A673 (cell line): ENCODE results near the gene TTC16. TPM values are rescaled to one million over a fixed set of nuclear protein-coding genes. Genes with fewer than 3 reads are reported as not detected.

Source experiments
- BruUV-seq: library from RNA; stranded (reverse); fragments of 400-500 nt; replicated peaks from 2 replicates; lab custom pipeline; 2021; lab: Mats Ljungman, UMichigan
- CTCF ChIA-PET: fragments of 300-600 bp; sonication (Branson Sonifier 250); formaldehyde crosslinking; loops from one replicate; lab custom pipeline; 2022; ENCODE audit warnings: antibody characterized with exemption; lab: Charles Lee
- POLR2A ChIA-PET: fragments of 300-600 bp; sonication (Branson Sonifier 250); formaldehyde crosslinking; loops from one replicate; lab custom pipeline; 2022; ENCODE audit warnings: antibody characterized with exemption; ENCODE audit not compliant: low non-redundant PET; lab: Charles Lee
- DNase-seq: peaks from one replicate; pipeline ENCODE4 v3.0.0-alpha.2; 2015; ENCODE audit warnings: low spot score
- H3K27ac ChIP-seq: fragments of 200-600 bp; sonication (generic); 2 replicates; pipeline ENCODE4 v1.5.1; 2016; ENCODE audit warnings: mixed run types, low read depth, mild to moderate bottlenecking, mixed read lengths, antibody characterized with exemption, low read length; ENCODE audit not compliant: poor library complexity, severe bottlenecking
- H3K27me3 ChIP-seq: fragments of 200-600 bp; sonication (generic); replicated peaks from 2 replicates; pipeline ENCODE4 v1.6.1; 2017; ENCODE audit warnings: mixed run types, low read depth, mild to moderate bottlenecking, mixed read lengths, antibody characterized with exemption, low read length; ENCODE audit not compliant: insufficient read depth, poor library complexity
- H3K36me3 ChIP-seq: fragments of 200-600 bp; sonication (generic); 2 replicates; pipeline ENCODE4 v1.6.1; 2016; ENCODE audit warnings: mixed run types, mild to moderate bottlenecking, mixed read lengths, antibody characterized with exemption, low read length; ENCODE audit not compliant: insufficient read depth, poor library complexity, severe bottlenecking
- H3K4me1 ChIP-seq: fragments of 200-600 bp; sonication (generic); 2 replicates; pipeline ENCODE4 v1.6.1; 2017; ENCODE audit warnings: mixed run types, mild to moderate bottlenecking, mixed read lengths, antibody characterized with exemption, low read length; ENCODE audit not compliant: insufficient read depth, poor library complexity, severe bottlenecking
- H3K4me3 ChIP-seq: fragments of 200-600 bp; sonication (generic); 2 replicates; pipeline ENCODE4 v1.5.1; 2016; ENCODE audit warnings: low read depth, mixed run types, mild to moderate bottlenecking, mixed read lengths, low read length; ENCODE audit not compliant: poor library complexity, severe bottlenecking
- H3K9me3 ChIP-seq: fragments of 200-600 bp; sonication (generic); 2 replicates; pipeline ENCODE4 v1.6.1; 2016; ENCODE audit warnings: mixed run types, low read depth, mild to moderate bottlenecking, mixed read lengths, antibody characterized with exemption, low read length; ENCODE audit not compliant: poor library complexity, severe bottlenecking
- CTCF ChIP-seq: fragments of 300-800, 200-600 bp; sonication (generic); conservative IDR thresholded peaks from 2 replicates; pipeline ENCODE4 v1.5.1; 2017; ENCODE audit warnings: low read depth, mild to moderate bottlenecking, antibody characterized with exemption, low read length, moderate library complexity, mixed read lengths
- EZH2 ChIP-seq: fragments of 200-600 bp; sonication (generic); IDR thresholded peaks from 2 replicates; pipeline ENCODE4 v1.6.1; 2017; ENCODE audit warnings: borderline replicate concordance, low read depth, mild to moderate bottlenecking, mixed read lengths, antibody characterized with exemption, low read length; ENCODE audit not compliant: poor library complexity, severe bottlenecking
- intact Hi-C: fragments of 100-400 bp; cut with micrococcal nuclease; formaldehyde crosslinking; loops from one replicate; pipeline ENCODE4 v1.10.0; 2022; ENCODE audit not compliant: unreplicated experiment
- total RNA-seq: library from RNA; stranded (reverse); gene quantifications from 2 replicates; pipeline ENCODE4 v1.2.3, GENCODE V29; 2021

TTC16 gene
- total RNA-seq, 1 experiment from 2014 or later, result not detected

- BruUV-seq, result no TSS peak
- no peak for DNase-seq
- Histone ChIP-seq H3K9me3 (no peaks in the 10 kb centered on the region), H3K27me3 (no peaks in the 10 kb centered on the region), H3K4me3 (peak overlapping the region; percentile 30), H3K4me1 (no peaks in the 10 kb centered on the region), H3K36me3 (no peaks in the 10 kb centered on the region), H3K27ac (no peak overlapping the region)
- intact Hi-C loops, result no loop called here
- TF ChIP-seq EZH2 (no peak), CTCF (no peak)
- CTCF ChIA-PET, result interaction anchor here (2.9 kb wide), 1 partner anchor 7 kb away, joined by 7 read pairs; the partner anchor contains the start of gene TOR2A
- POLR2A ChIA-PET, result no interaction called here
These were observed 26.1 kb downstream of the TTC16 start for GRCh38 chr9:127741831-127742434.

- Histone ChIP-seq H3K36me3 (no peaks in the 10 kb centered on the region), H3K27ac (no peak overlapping the region), H3K27me3 (no peaks in the 10 kb centered on the region), H3K4me3 (peak overlapping the region; percentile 30), H3K4me1 (no peaks in the 10 kb centered on the region), H3K9me3 (no peaks in the 10 kb centered on the region)
- no TSS peak for BruUV-seq
- TF ChIP-seq CTCF, result no peak
- TF ChIP-seq EZH2, result no peak
- peak; percentile 77 for DNase-seq
- intact Hi-C loops, result no loop called here
- POLR2A ChIA-PET, result no interaction called here
- CTCF ChIA-PET, result interaction anchor here (2.9 kb wide), 1 partner anchor 8 kb away, joined by 7 read pairs; the partner anchor contains the start of gene TOR2A
These were observed 26.7 kb downstream of the TTC16 start for GRCh38 chr9:127742435-127743088.

- no peak for DNase-seq
- no peak overlapping the region for H3K4me3 ChIP-seq
- intact Hi-C loops, result no loop called here
- H3K27ac ChIP-seq, result no peak overlapping the region
- no peaks in the 10 kb centered on the region for H3K27me3 ChIP-seq
- BruUV-seq, result no TSS peak
- no peaks in the 10 kb centered on the region for H3K36me3 ChIP-seq
- CTCF ChIA-PET, result interaction anchor here (2.9 kb wide), 1 partner anchor 10 kb away, joined by 7 read pairs; the partner anchor contains the start of gene TOR2A
- POLR2A ChIA-PET, result no interaction called here
- TF ChIP-seq EZH2 (no peak), CTCF (no peak)
- no peaks in the 10 kb centered on the region for H3K4me1 ChIP-seq
- no peaks in the 10 kb centered on the region for H3K9me3 ChIP-seq
These were observed 28.7 kb downstream of the TTC16 start for GRCh38 chr9:127744398-127745110.
